ENCODE data around the gene KRTAP10-10. TPM values are rescaled to one million over a fixed set of nuclear protein-coding genes. Genes with fewer than 3 reads are reported as not detected.

Gene KRTAP10-10
- total and polyA plus RNA-seq, 10 donors = not detected

DNA sequence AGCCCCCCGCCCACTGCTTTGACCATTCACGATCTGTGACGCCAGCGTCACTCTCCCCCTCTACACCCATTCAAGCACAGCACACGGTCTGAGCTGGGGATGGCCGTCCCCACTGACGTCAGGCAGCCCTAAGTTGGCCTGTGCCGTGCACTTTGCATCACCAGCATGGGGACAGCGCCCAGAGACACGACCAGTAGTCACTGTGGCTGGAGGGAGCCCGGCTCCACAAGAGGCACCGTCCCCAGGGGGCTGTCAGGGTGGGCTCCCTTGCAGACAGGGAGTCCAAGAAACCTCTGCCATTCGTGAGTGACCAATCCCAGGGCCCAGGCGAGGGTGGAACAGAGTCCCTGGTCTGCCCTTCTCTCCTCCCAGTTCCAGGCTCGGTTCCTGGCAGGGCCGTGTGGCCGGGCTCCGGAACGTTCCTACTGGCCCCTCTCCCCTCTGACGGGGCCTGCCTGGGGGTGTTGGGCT is 23.0 kb upstream of the KRTAP10-10 start:
- DNase-seq = no peak
- peaks cover 0 to 11% (median 4%) of the 10 kb centered on the region in 6 donors for H3K4me1 ChIP-seq
- no peak overlapping the region for H3K4me3 ChIP-seq
- 83 to 88% (median 85%) methylated on average over 19 to 20 of the region's 20 CpGs for WGBS, 5 donors
- intact Hi-C loops (cut with DNase I; ENCODE audit: low total_unique reads) = no loop called here
- no peak overlapping the region for H3K27ac ChIP-seq
- no peaks in the 10 kb centered on the region for H3K36me3 ChIP-seq
- peaks cover 0 to 31% (median 29%) of the 10 kb centered on the region in 8 donors for H3K9me3 ChIP-seq
- TF ChIP-seq, protein P1, sequence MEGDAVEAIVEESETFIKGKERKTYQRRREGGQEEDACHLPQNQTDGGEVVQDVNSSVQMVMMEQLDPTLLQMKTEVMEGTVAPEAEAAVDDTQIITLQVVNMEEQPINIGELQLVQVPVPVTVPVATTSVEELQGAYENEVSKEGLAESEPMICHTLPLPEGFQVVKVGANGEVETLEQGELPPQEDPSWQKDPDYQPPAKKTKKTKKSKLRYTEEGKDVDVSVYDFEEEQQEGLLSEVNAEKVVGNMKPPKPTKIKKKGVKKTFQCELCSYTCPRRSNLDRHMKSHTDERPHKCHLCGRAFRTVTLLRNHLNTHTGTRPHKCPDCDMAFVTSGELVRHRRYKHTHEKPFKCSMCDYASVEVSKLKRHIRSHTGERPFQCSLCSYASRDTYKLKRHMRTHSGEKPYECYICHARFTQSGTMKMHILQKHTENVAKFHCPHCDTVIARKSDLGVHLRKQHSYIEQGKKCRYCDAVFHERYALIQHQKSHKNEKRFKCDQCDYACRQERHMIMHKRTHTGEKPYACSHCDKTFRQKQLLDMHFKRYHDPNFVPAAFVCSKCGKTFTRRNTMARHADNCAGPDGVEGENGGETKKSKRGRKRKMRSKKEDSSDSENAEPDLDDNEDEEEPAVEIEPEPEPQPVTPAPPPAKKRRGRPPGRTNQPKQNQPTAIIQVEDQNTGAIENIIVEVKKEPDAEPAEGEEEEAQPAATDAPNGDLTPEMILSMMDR (IDR thresholded peaks at IDR 0.05 in 8 of 11, conservative IDR thresholded peaks at IDR 0.05 in 3 of 11) = no peak
- no peak for TF ChIP-seq POLR2A (IDR thresholded peaks at IDR 0.05)
- TF ChIP-seq POLR2AphosphoS5 (IDR thresholded peaks at IDR 0.05) = no peak
- peaks cover 0 to 41% (median 0%) of the 10 kb centered on the region in 7 donors for H3K27me3 ChIP-seq (replicated peaks in 1 of 7)

DNA sequence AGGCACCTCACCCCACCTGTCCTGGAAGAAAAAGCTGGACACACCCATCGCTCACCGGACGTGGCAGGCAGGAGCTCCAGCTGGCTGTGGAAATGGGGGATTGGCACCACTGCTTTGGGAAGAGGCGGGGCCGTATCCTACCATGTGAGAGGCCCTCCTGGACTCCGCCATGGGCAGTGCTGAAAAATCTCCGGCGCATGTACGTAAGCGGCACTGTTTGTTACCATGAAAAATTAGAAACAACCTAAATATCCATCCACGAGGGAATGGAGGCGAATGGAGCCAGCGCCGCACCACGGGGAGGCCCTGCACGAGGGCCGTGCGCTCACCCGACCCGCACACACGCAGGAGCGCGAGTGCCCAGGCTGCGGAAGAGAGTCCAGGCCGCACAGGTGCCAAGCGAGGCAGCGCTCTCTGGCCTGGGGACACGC is 22.2 kb upstream of the KRTAP10-10 start:
- TF ChIP-seq, protein P1 (IDR thresholded peaks at IDR 0.05 in 8 of 11, conservative IDR thresholded peaks at IDR 0.05 in 3 of 11) = no peak
- TF ChIP-seq POLR2AphosphoS5 (IDR thresholded peaks at IDR 0.05) = no peak
- TF ChIP-seq POLR2A (IDR thresholded peaks at IDR 0.05) = no peak
- H3K36me3 ChIP-seq = no peaks in the 10 kb centered on the region
- intact Hi-C loops (cut with DNase I; ENCODE audit: low total_unique reads) = no loop called here
- no peak overlapping the region for H3K4me3 ChIP-seq
- whole genome bisulfite sequencing, 5 donors = 90 to 94% (median 91%) methylated on average over 28 of the region's 28 CpGs
- DNase-seq = no peak
- peaks cover 0 to 18% (median 5%) of the 10 kb centered on the region in 6 donors for H3K4me1 ChIP-seq
- peaks cover 0 to 41% (median 0%) of the 10 kb centered on the region in 7 donors for H3K27me3 ChIP-seq (replicated peaks in 1 of 7)
- no peak overlapping the region for H3K27ac ChIP-seq
- peaks cover 0 to 30% (median 27%) of the 10 kb centered on the region in 8 donors for H3K9me3 ChIP-seq

DNA sequence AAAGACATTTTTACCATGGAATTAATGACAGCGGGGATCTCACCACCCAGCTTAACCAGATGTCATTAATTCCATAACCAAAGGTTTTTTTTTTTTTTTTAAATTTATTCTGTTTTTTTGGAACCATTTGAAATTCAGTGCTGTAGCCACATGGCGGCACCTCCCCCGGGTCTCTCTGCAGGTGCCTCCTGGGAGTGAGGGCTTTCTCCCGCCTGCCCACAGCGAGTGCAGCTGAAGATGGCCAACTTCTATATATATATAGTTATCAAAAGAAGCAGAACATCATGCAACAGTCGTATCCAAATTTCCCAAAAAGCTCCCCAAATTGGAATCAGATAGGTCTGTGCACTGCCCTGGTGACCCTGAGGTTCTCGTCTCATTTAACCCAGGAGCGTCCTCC is 21.7 kb upstream of the KRTAP10-10 start:
- H3K27ac ChIP-seq = no peak overlapping the region
- DNase-seq = no peak
- 77 to 85% (median 83%) methylated on average over 8 of the region's 8 CpGs for WGBS, 5 donors
- TF ChIP-seq POLR2A (IDR thresholded peaks at IDR 0.05) (no peak), POLR2AphosphoS5 (IDR thresholded peaks at IDR 0.05) (no peak)
- TF ChIP-seq, protein P1 (IDR thresholded peaks at IDR 0.05 in 8 of 11, conservative IDR thresholded peaks at IDR 0.05 in 3 of 11) = no peak
- H3K4me1 ChIP-seq = peaks cover 0 to 18% (median 5%) of the 10 kb centered on the region in 6 donors
- no peak overlapping the region for H3K4me3 ChIP-seq
- peaks cover 0 to 41% (median 0%) of the 10 kb centered on the region in 7 donors for H3K27me3 ChIP-seq (replicated peaks in 1 of 7)
- peaks cover 0 to 30% (median 27%) of the 10 kb centered on the region in 8 donors for H3K9me3 ChIP-seq
- intact Hi-C loops (cut with DNase I; ENCODE audit: low total_unique reads) = no loop called here
- no peaks in the 10 kb centered on the region for H3K36me3 ChIP-seq

DNA sequence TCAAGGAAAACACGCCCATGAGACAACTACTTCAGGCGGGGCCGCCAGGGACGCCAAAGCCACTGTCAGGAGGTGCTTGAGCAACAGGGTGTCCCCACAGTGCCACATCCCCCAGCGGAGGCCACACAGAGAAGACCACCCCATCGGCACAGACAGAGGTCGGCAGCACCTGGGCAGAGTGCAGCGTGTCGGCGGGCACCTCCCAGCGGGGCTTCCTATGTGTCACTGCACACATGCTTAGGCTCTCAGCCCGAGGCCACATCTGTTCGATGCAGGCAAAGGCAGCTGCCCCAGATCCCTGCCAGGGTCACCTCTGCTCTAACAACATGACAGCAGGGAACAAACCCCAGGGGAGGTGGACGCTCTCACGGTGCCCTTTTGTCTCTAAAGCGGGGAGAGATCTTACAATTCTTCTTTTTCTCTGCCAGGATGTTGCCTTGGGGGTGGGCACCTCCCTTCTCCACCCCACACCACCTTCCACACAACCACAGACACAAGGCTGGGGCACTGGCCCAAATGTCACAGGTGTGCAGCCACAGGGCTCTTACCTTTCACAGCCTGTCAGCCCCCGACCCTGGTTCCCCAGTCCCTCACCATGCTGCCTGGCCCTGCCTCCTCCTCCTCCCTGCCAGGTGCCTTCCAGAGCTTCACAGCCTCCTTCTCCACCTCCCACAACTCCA is 21.1 kb upstream of the KRTAP10-10 start:
- Histone ChIP-seq H3K4me1 (peaks cover 0 to 18% (median 5%) of the 10 kb centered on the region in 6 donors), H3K27me3 (replicated peaks in 1 of 7) (peaks cover 0 to 41% (median 0%) of the 10 kb centered on the region in 7 donors), H3K4me3 (no peak overlapping the region), H3K27ac (no peak overlapping the region), H3K36me3 (no peaks in the 10 kb centered on the region), H3K9me3 (peaks cover 0 to 28% (median 26%) of the 10 kb centered on the region in 8 donors)
- peak; percentile 64 for DNase-seq
- WGBS, 5 donors = 75 to 84% (median 81%) methylated on average over 12 to 17 of the region's 17 CpGs
- TF ChIP-seq, protein P1 (IDR thresholded peaks at IDR 0.05 in 8 of 11, conservative IDR thresholded peaks at IDR 0.05 in 3 of 11) = no peak
- TF ChIP-seq POLR2AphosphoS5 (IDR thresholded peaks at IDR 0.05) = no peak
- no peak for TF ChIP-seq POLR2A (IDR thresholded peaks at IDR 0.05)
- intact Hi-C loops (cut with DNase I; ENCODE audit: low total_unique reads) = no loop called here
